Left forelimb (tissue), 1 donor: ENCODE data around the gene FBL.
"Not testable (repeated sequence)": the region's sequence is repeated elsewhere in the genome, so short reads cannot be mapped to it uniquely, and the experiment has no call there.

ENCODE experiments used
- DNase-seq: peaks from one replicate; pipeline ENCODE4 v3.0.0-alpha.2; 2018; ENCODE audit warnings: low spot score

Gene FBL

DNA sequence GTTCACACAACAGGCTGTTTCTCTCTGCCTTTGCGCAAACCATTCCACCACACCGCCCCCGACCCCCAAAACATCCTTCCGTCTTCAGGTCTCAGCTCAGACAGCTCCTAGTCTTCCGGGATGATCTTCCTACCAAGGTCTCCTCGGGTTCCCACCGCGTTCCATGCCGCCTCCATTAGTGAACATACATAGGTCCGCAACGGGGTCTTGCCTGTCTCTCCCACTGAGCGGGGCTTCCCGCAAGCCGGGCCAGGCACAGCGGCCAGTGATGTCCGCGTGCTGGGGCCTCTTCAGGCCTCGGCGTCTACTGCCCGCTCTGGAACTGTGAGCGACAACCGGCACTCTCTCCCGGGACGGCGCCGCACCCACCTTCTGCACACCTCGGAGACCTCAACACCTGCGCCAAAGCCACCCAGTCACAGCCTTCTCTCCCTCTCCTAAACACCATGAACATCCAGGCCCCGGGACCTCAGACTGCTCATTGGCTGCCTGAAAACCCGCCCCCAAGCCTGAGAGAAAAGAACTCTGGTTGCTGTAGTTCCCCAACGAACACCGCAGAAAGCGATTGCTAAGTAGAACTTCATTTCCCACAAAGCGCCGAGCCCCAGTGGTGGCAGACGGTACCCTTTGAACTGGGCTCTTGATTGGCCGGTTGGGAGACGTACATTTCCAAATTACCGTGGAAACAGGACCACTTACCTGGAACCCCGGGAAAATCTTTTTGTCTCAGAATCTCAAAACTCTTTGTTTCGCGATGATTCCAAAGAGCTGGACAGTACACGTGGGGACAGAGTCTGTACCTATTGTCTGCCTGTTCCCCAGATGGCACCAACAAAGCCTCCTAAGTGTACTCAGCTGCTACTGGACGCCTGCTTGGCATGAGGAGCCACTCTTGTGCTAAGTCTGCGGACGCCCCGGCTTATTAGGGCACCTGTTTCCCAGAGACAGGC is 21.8 kb downstream of the FBL start:
- peak; percentile 88 for DNase-seq

DNA sequence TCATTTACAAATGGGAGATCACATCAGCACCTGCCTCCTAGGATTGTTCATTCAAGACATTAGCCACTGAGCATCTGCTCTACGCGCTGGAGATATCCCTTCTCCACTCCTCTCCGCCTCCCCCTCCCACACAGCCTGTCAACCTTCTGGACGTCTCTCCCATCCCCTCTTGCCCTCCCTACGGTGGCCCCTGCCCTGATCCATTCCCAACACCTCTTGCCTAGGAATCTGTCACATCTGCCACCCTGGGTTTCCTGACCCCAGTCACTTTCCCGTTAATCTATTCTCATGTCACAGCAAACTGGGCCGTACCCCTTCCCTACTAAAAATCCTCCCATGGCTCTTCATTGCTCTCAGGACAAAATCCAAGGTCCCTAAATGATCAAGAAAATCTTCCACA is 22.5 kb downstream of the FBL start:
- no peak for DNase-seq

GRCh38 chr19:39820696-39821095 is 25.5 kb downstream of the FBL start:
- DNase-seq: no peak

DNA sequence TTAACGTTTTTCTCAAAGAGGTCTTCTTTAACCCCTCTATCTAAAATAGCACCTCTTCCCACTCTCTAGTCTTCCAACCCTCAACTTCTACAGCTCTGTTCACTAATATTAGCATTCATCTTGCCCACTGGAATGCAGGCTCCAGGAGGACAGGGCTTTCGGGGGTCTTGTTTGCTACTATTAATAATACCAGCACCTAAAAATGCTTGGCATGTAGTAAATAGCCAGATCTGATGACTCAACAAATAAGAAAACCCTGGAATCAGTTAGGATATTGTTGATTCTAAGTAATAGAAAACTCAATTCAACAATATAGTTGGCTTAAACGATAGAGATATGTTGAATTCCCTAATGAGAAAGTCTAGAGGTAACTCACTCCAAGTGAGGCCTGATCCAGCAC is 26.4 kb downstream of the FBL start:
- no peak for DNase-seq

GRCh38 chr19:39818626-39819097 is 27.5 kb downstream of the FBL start:
- no peak for DNase-seq

GRCh38 chr19:39817888-39818561 is 28.2 kb downstream of the FBL start:
- no peak for DNase-seq

GRCh38 chr19:39816287-39817048 is 29.7 kb downstream of the FBL start:
- no peak for DNase-seq

- DNase-seq: no peak
Measured at GRCh38 chr19:39814595-39814994, 31.6 kb downstream of the FBL start.

DNA sequence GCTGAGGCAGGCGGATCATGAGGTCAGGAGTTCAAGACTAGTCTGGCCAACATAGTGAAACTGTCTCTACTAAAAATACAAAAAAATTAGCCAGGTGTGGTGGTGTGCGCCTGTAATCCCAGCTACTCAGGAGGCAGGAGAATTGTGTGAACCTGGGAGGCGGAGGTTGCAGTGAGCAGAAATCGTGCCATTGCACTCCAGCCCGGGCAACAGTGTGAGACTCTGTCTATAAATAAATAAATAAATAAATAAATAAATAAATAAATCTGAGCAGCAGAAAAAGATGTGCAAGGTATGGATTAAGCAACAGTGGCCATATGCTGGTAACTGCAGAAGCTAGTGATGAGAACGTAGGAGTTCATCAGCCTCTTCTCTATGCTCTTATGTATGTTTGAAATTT is 32.1 kb downstream of the FBL start:
- not testable (repeated sequence) for DNase-seq

- no peak for DNase-seq
Measured at GRCh38 chr19:39813264-39813993, 32.8 kb downstream of the FBL start.

- no peak for DNase-seq
Measured at GRCh38 chr19:39811064-39811463, 35.1 kb downstream of the FBL start.

DNA sequence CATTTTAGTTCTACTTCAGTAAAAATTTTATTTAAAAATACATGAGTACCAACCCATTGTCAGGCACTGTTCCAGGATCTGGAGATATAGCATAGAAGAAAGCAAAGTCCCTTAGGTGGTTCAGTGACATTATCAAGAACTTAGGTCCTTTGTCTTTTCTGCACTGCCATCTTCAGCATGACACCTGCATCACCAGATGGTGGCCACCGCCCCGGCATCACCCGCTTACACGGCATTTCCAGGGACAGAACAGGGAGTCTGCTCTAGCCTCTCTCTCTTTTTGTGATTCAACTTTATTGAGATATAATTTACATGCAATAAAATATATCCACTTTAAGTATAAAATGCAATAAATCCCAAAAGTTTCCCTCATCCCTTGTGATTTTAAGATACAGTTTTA is 35.8 kb downstream of the FBL start:
- no peak for DNase-seq

- DNase-seq: no peak
Measured at GRCh38 chr19:39809368-39809767, 36.8 kb downstream of the FBL start.

- not testable (repeated sequence) for DNase-seq
Measured at GRCh38 chr19:39808688-39809087, 37.5 kb downstream of the FBL start.

DNA sequence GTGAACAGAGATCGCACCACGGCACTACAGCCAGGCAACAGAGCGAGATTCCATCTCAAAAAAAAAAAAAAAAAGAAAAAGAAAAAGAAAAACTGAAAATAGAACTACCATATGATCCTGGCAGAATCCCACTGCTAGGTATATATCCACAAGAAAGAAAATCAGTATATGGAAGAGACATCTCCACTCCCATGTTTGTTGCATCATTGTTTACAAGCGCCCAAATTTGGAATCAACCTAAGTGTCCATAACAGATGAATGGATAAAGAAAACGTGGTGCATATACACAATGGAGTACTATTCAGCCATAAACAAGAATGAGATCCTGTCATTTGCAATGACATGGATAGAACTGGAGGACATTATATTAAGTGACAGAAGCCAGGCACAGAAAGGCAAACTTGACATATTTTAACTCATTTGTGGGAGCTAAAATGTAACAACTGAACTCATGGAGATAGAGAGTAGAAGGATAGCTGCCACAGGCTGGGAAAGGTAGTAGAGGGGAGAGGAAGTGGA is 38.3 kb downstream of the FBL start:
- no peak for DNase-seq

- DNase-seq: no peak
Measured at GRCh38 chr19:39805104-39805503, 41.1 kb downstream of the FBL start.

DNA sequence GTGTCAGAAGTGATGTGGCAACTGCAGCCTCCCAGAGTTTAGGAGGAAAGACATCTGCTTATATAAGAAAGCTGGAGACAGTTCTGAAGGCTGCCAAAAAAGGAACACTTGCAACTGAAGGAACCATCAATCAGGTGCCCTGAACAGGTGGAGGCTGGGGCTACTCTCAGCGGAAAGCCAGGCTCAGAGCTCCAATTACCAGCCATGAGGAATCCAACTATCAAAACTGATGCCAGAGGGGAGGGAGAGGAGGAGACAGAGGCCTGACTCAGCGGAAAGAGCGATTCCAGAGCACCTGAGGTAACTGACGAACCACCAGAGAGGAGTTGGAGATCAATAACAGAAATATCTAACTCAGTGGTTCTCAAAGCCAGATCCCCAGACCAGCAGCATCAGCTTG is 43.2 kb downstream of the FBL start:
- DNase-seq: no peak

DNA sequence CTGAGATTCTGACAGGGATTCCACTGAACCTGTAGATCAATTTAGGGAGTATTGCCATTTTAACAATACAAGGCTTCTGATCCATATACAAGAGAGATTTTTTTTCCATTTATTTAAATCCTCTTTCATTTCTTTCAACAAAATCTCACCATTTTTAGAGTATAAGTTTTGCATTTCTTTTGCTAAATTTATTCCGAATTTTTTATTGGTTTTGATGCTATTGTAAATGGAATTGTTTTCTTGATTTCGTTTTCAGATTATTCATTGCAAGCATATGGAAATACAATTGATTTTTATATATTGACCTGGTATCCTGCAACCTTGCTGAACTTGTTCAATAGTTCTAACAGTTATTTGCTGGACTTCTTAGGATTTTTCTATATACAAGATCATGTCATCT is 49.1 kb downstream of the FBL start:
- no peak for DNase-seq

GRCh38 chr19:39796000-39796498 is 50.1 kb downstream of the FBL start:
- DNase-seq: no peak

DNA sequence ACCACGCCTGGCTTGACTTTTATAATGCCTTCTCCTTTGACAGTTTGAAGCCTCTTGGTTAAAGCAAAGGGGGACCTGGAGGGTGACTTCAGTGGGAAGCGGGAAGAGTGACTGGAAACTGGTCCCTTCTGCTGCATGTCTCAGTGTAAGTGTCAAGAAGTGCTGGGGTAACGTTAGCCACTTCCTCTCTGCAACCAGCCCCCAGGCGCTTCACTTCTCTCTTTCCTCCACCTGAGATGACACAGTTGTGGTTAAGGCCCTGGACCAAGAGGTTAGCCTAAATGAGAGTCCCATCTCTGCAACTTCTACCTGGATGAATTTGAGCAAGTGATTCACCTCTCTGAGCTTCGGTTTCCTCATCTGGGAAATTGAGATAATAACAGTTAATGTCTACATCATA is 51.2 kb downstream of the FBL start:
- no peak for DNase-seq

GRCh38 chr19:39792999-39793546 is 53.1 kb downstream of the FBL start:
- DNase-seq: peak; percentile 88
